Fibroblast of skin of abdomen (primary cell): ENCODE measurements around the gene PIGP.
"Not testable (repeated sequence)": the region's sequence is repeated elsewhere in the genome, so short reads cannot be mapped to it uniquely, and the experiment has no call there.

Experiments
- DNase-seq: peaks from one replicate; pipeline ENCODE4 v3.0.0-alpha.2; 2013

Gene PIGP

DNA sequence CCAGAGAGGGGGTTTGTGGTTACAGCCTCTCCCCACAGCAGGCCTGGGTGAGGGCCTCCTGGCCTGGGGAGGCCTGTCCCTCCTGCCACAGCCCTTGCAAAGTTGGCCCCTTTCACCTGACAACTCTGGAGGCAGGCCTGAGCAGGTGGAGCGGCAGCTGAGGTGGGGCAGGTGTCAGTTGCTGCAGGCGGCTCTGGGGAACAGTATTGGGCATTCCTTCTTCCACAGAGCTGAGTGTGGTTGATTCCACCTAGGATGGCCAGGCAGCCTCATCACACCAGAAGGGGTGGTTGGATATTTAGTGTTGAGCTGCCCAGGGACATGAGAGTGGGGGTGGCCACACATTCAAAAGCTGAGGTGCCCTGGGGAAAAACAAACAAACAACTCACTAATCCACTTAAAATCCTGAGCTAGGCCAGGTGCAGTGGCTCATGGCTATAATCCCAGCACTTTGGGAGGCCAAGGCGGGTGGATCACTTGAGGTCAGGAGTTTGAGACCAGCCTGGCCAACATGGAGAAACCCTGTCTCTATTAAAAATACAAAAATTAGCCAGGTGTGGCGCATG lies 31.1 kb downstream of the PIGP start:
- DNase-seq, result no peak

DNA sequence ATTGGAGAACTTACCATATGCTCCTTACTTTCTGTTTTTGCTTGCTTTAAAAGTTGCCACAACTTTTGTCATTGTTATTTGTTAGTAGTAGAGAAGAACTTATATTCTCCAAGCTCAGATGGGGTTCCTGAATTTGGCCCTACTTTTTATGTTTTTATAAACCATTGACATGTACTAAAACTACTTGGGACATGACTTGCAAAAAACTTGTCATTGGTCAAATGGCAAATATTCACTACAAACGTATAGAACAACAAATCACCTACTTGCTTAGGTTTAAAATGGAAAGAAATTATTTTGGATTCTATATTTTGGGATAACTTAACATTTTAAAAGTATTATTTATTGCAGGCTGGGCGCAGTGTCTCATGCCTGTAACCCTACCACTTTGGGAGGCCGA lies 32.7 kb downstream of the PIGP start:
- no peak for DNase-seq

DNA sequence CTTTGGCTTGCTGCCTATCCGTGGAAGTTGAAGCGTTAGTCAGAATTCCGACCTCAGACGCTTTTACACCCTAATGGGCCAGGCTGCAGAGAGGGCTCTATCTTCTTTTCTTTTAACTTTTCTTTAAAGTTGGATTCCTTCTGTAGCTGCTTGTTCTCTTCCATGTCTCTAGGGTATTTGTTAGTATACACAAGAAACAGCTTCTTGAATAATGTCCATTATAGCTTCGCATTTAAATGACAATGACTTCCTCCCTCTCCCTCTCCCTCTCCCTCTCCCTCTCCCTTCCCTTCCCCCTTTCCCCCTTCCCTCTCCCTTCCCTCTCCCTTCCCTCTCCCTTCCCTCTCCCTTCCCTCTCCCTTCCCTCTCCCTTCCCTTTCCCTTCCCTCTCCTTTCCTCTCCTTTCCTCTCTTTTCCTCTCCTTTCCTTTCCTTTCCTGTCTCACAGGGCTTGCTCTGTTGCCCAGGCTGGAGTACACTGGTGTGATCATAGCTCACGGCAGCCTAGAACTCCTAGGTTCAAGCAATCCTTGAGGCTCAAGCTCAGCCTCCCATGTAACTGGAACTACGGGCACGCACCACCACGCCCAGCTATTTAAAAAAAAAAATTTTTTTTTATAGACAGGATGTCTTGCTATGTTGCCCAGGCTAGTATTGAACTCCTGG lies 33.3 kb downstream of the PIGP start:
- no peak for DNase-seq

DNA sequence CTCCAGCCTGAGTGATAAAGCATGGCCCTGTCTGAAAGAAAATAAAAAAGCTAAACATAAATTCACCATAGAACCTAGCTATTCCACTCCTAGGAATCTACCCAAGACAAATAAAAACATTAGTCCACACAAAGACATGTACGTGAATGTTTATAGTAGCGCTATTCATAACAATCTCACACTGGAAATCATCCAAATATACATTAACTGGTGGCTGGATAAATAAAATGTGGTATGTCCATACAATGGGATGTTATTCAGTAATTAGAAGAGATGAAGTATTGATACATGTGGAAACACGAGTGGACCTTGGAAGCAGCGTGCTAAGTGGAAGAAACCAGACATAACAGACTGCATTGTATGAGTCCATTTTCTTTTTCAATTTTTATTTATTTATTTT lies 36.7 kb downstream of the PIGP start:
- no peak for DNase-seq

DNA sequence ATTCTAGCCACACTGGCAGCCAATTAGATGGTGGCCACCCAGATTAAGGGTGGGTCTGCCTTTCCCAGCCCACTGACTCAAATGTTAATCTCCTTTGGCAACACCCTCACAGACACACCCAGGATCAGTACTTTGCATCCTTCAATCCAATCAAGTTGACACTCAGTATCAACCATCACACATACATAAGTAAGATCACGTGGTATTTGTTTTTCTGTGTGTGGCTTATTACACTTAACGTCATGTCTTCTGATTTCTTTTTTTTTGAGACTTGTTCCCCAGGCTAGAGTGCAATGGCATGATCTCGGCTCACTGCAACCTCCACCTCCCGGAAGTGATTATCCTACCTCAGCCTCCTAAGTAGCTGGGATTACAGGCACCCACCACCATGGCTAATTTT lies 38.5 kb downstream of the PIGP start:
- DNase-seq, result not testable (repeated sequence)

DNA sequence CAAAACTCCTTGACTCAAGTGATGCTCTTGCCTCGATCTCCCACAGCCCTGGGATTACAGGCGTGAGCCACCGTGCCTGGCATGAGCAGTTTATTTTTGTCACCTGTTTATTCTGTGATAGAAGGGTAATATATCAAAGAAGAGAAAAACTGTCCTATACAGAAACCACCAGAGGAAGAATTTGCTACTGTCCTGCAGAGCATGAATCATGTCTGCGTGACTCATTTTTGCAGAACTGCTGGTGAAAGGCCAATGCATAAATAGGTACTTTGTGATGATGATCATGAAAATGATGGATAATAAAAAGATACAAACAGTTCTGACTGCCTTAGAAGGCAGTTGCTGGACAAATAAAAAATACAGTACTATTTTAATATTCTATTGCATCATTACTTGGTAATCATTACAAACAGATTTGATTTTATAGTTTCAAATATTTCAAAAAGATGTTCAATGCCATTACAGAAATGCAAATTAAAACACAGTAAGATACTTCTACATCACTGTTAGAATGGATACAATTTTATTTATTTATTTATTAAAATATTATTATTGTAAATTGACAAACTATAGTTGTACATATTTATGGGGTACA lies 39.9 kb downstream of the PIGP start:
- DNase-seq, result peak; percentile 63

DNA sequence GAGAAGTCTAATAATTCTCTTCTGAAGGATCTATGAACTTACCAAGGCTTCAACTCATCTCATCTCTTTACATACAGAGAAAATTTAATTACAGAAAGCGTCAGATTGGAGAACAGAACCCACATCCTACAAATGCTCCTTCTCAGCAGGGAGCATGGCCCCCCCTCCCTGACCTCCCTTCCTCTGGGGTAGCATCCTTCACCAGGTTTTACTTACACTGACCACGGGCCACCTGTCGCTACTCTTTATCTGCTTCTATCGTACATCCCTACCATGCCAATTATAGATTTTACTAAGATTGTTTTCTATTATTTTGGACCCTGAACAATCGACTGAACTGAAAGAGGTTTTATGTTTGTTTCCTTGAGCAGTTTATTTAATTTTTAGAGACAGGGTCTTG lies 40.6 kb downstream of the PIGP start:
- no peak for DNase-seq

DNA sequence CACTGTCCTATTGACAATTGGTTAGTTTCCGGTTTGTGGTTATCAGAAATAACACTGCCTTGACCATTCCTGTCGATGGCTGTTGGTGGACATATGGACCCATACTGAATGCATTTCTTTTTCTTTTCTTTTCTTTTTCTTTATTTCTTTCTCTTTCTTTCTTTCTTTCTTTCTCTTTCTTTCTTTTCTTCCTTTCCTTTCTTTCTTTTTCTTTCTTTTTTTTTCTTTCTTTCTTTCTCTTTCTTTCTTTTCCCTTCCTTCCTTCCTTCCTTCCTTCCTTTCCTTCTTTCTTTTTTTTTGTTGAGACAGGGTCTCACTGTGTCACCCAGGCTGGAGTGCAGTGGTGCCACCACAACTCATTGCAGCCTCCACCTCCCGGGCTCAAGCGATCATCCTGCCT lies 42.0 kb downstream of the PIGP start:
- DNase-seq, result no peak

DNA sequence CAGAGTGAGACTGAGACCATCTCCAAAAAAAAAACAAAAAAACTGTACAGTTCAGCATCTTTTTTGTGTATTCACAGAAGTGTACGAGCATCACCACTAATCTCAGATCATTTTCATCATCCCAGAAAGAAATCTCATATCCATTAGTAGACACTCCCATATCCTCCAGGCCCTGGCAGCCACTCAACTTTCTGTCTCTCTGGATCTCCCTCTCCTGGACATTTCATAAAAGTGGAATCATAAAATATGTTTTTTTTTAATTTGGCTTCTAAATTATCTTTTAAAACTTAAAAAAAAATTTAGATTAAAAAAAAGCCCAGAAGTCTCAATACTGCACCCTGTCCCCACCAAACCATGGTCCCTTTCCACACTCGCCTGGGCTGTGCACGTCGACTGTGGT lies 44.3 kb downstream of the PIGP start:
- peak; percentile 16 for DNase-seq

DNA sequence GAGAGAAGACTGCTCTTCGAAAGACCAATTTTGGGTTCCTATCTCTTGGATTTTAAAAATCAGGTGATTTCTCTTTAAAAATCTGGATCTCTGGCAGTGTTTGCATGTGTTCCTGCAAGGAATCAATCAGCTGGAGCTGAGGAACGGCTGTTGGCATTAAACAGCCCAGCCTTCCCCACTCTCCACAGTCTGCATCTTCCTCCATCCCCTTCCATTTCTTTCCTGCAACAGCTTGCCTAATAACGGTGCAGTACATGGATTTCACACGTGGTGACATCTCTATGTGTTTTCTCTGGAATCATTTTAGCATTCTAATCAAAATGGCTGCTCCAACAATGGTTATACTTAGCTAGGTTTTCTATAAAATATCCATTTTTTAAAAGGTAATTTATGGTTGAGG lies 46.4 kb downstream of the PIGP start:
- DNase-seq, result no peak

DNA sequence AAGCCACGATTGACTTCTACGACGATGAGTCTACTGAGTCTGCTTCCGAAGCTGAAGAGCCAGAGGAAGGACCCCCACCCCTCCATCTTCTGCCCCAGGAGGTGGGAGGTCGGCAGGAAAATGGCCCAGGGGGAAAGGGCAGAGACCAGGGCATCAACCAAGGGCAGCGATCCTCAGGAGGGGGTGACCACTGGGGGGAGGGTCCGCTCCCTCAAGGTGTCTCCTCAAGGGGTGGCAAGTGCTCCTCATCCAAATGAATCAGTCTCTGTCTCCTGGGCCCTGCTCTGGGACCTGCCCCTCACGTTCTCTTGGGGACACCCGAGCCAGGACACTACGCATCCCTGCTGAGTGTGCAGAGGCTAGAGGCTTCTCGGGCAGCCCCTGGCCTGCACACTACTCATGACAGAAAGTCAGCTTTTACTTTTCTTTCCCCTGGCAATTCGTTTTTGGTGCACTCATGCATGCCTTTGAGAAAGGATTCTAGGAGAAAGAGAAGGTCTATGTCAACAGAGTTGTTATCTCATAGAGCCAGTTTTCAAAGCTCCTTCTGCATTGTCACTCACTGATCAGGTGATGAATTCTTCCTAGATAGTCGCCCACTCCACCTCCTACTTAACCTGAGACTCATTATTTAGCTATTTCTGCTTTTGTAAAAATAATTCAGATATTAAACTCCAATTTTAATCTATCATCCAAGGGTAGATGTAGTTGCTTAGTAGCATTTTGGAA lies 54.8 kb downstream of the PIGP start:
- no peak for DNase-seq
